Activated naive CD8-positive, alpha-beta T cell treated with anti-CD3 and anti-CD28 coated beads, Interleukin-2, amount 10 ng/mL, durations not matched to agents 7 days and 5 days (primary cell): ENCODE measurements around the gene EPHA8. TPM values are rescaled to one million over a fixed set of nuclear protein-coding genes. Genes with fewer than 3 reads are reported as not detected.

Experiments
- ATAC-seq: fragments of 150-1000 bp; cut with Tn5 transposase; one replicate; pipeline ENCODE4 v1.10.0; 2021; ENCODE audit warnings: low read depth, moderate library complexity
- POLR2A ChIA-PET: fragments of 350-600 bp; sonication (Branson Sonifier 250); formaldehyde crosslinking; loops from one replicate; lab custom pipeline; 2021; ENCODE audit warnings: antibody characterized with exemption; lab: Charles Lee
- DNase-seq: peaks from one replicate; pipeline ENCODE4 v3.0.0; 2021
- H3K27ac Mint-ChIP-seq: one replicate; pipeline ENCODE4 v1.8.0; 2022; ENCODE audit warnings: mild to moderate bottlenecking, mixed read lengths
- H3K27me3 Mint-ChIP-seq: one replicate; pipeline ENCODE4 v1.8.0; 2022; ENCODE audit warnings: mild to moderate bottlenecking, moderate library complexity, mixed read lengths
- H3K36me3 Mint-ChIP-seq: one replicate; pipeline ENCODE4 v1.8.0; 2021; ENCODE audit warnings: mild to moderate bottlenecking, mixed read lengths
- H3K4me1 Mint-ChIP-seq: one replicate; pipeline ENCODE4 v1.8.0; 2021; ENCODE audit warnings: mixed read lengths
- H3K4me3 Mint-ChIP-seq: one replicate; pipeline ENCODE4 v1.8.0; 2022; ENCODE audit warnings: mild to moderate bottlenecking, moderate library complexity, mixed read lengths
- H3K9me3 Mint-ChIP-seq: one replicate; pipeline ENCODE4 v1.8.0; 2021; ENCODE audit warnings: mixed read lengths
- total RNA-seq, 2 experiments: library from RNA; stranded (reverse); gene quantifications; one replicate each; pipeline ENCODE4 v1.2.3, GENCODE V29; 2021

Gene EPHA8
- total RNA-seq, 2 experiments from 2014 or later = not detected

DNA sequence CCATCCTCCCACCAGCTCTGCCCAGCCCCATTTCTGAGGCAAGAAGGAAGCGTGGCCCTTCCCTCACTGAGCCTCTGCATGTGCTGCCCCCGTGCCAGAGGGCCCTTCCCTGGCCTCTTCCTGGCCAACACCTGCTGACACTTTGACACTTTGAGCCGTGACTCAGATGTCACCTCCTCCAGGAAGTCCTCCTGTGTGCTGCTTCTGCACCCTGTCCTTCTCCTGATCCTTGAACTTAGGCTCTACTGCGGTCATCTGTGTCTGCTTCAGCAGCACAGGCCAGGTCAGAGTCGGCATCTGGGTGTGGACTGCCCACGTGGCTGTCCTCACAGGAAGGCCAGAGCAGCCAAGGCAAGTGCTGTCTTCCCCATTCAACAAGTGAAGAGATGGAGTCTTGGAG, 19.6 kb upstream of the EPHA8 start:
- Mint-ChIP-seq H3K9me3 (no peaks in the 10 kb centered on the region), H3K4me3 (no peak overlapping the region), H3K36me3 (no peaks in the 10 kb centered on the region), H3K27me3 (peaks cover 20% of the 10 kb centered on the region), H3K27ac (no peak overlapping the region), H3K4me1 (peaks cover 12% of the 10 kb centered on the region)
- POLR2A ChIA-PET = no interaction called here
- no peak for DNase-seq
- ATAC-seq = no peak

DNA sequence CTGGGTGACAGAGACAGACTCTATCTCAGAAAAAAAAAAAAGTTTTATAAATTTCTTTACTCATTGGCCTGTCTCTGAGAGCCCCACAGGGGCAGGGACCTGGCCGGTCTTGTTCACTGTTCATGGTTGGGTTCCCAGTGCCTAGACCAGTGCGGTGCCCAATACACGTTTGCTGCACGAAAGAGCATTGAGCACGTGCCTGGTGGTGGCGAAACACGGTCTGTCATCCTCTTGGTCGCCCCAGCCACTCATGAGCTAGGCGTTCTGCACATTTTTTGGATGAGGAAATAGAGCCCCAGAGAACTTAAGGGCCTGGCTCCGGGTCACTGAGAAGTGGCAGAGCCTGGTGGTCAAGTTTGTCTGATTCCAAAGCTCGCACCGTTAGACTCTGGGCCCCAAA, 18.7 kb upstream of the EPHA8 start:
- Mint-ChIP-seq H3K4me3 (no peak overlapping the region), H3K27me3 (peaks cover 20% of the 10 kb centered on the region), H3K36me3 (no peaks in the 10 kb centered on the region), H3K9me3 (no peaks in the 10 kb centered on the region), H3K27ac (no peak overlapping the region), H3K4me1 (peaks cover 5% of the 10 kb centered on the region)
- POLR2A ChIA-PET = no interaction called here
- ATAC-seq (no peak), DNase-seq (no peak)

DNA sequence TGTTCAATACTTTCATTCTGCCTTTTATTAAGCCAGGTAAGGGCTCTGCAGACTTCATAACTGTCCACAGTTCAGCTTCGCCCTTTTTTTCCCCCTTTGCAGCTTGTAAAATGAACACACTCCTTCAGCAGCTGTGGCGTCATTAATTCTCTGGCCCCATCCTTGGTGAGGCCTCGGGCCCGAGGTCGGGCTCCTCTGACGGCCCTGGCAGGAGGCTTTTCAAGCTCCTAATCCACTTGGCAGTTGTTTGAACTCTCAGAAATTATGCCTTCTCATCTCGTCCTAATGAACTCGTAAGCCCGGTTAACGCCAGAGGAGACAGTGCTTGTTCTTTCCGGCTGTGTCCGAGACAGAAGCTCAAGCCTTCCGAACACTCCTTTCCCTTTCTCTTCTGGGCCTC, 18.1 kb upstream of the EPHA8 start:
- ATAC-seq (no peak), DNase-seq (no peak)
- Mint-ChIP-seq H3K27me3 (peaks cover 20% of the 10 kb centered on the region), H3K36me3 (no peaks in the 10 kb centered on the region), H3K9me3 (no peaks in the 10 kb centered on the region), H3K4me3 (no peak overlapping the region), H3K27ac (no peak overlapping the region), H3K4me1 (no peaks in the 10 kb centered on the region)
- POLR2A ChIA-PET = no interaction called here

DNA sequence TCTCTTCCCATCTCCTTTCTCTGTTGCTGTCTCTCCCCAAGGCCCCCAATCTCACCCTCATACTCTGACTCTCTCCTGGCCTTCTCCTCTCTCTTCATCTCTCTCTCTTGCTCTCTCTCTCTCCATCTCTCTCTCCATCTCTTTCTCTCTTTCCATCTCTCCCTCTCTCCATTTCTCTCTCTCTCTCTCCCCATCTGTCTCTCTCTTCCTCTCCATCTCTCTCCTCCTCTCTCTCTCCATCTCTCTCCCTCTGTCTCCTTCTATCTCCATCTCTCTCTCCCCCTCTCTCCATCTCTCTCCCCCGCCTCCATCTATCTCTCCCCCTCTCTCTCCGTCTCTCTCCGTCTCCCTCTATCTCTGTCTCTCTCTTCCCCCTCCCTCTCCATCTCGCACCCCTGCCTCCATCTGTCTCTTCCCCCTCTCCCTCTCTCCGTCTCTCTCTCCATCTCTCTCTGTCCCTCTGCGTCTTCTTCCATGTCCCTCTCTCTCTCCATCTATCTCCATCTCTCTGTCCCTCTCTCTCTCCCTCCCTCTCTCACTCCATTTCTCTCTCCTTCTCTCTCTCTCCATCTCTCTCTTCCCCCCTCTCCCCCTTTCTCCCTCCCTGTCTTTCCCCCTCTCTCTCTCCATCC, 16.0 kb upstream of the EPHA8 start:
- POLR2A ChIA-PET = no interaction called here
- H3K4me3 Mint-ChIP-seq = no peak overlapping the region
- DNase-seq = no peak
- H3K4me1 Mint-ChIP-seq = no peaks in the 10 kb centered on the region
- no peak overlapping the region for H3K27ac Mint-ChIP-seq
- H3K9me3 Mint-ChIP-seq = no peaks in the 10 kb centered on the region
- ATAC-seq = no peak
- H3K27me3 Mint-ChIP-seq = peaks cover 22% of the 10 kb centered on the region
- H3K36me3 Mint-ChIP-seq = no peaks in the 10 kb centered on the region

DNA sequence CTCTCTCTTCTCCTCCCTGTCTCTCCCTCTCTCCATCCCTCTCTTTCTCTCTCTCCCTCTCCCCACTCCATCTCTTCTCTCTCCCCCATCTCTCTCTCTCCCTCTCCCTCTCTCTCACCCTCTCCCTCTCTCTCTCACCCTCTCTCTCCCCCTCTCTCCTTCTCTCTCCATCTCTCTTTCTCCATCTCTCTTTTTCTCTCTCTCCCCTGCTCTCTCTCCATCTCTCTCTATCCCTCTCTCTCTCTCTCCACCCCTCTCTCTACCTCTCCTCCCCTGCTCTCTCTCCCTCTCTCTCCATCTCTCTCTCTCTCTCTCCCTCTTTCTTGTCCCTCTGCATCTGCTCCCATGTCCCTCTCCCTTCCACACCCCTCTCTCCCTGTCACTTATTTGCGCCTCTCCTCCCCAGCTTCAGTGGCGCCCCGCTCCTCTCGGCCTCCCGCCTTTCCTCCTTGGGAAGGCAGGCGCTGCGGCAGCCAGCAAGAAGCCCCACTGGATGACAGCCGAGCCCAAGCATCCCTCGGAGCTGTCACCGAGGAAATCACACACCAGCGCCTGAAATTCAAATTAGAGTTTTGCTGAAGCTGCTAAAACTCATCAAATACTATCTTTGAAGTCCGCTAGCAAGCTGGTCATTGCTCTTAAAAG, 15.3 kb upstream of the EPHA8 start:
- H3K9me3 Mint-ChIP-seq = no peaks in the 10 kb centered on the region
- DNase-seq = no peak
- H3K27me3 Mint-ChIP-seq = peaks cover 22% of the 10 kb centered on the region
- POLR2A ChIA-PET = no interaction called here
- H3K4me3 Mint-ChIP-seq = no peak overlapping the region
- no peaks in the 10 kb centered on the region for H3K36me3 Mint-ChIP-seq
- no peak for ATAC-seq
- no peaks in the 10 kb centered on the region for H3K4me1 Mint-ChIP-seq
- no peak overlapping the region for H3K27ac Mint-ChIP-seq

DNA sequence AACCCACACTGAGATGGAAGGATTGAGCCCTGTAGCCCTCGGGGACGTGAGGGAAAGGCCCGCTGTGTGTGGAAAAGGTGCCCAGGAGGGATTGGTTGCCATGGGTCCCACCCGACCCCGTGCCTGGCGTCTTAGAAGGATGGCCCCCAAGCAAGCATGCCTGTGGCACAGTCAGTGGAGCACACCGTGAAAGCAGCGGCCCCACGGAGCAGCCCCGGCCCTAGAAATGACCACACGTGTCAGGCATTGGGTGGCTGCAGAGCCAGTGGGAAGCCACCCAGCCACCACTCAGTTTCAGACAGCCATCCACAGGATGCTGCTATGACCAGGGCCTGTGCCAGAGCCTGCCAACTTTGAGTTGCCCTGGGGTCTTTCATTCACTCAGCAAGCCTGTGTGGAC, 13.3 kb upstream of the EPHA8 start:
- Mint-ChIP-seq H3K27ac (no peak overlapping the region), H3K36me3 (no peaks in the 10 kb centered on the region), H3K4me3 (no peak overlapping the region), H3K27me3 (peaks cover 32% of the 10 kb centered on the region), H3K9me3 (no peaks in the 10 kb centered on the region), H3K4me1 (no peaks in the 10 kb centered on the region)
- ATAC-seq (no peak), DNase-seq (no peak)
- POLR2A ChIA-PET = no interaction called here

DNA sequence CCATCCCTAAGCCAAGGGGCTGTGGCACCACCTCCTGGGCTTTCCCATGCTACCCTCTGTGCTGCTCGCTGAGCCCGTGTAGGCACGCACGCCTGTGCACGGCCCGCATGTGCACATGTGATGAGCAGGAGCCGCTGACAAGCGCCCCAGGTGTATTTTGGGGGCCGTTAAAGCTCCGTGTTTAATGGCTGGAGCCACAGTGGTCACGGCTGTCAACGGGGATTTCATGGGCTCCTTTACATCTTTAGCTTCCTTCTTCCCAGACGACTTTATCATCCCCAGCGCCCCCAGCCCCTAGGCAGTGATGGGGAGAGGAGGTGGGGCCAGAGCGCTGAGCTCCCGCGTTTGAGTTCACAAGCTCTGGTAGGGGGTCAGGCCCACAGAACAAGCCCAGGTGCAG, 11.7 kb upstream of the EPHA8 start:
- POLR2A ChIA-PET = no interaction called here

DNA sequence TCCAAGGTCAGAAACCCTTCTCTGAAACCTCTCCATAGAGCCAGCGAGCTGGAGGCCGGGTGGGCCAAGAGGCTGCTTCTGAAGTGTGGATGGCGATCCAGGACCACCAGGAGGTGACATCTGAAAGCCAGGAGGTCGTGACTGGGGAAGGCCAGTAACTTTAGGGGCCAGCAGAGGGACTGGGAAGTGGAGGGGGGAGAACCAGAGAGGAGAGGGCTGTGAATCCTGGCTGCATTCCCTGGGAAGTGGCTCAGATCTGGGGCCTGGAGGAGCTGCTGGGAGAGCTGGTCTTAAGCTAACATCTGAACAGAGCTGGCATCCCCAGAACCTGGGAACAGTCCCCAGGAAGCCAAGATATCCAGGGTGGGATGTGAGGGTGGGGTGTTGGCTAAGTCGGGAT, 11.3 kb upstream of the EPHA8 start:
- H3K27me3 Mint-ChIP-seq = peaks cover 37% of the 10 kb centered on the region
- POLR2A ChIA-PET = no interaction called here
- no peak overlapping the region for H3K27ac Mint-ChIP-seq
- ATAC-seq (no peak), DNase-seq (no peak)
- no peaks in the 10 kb centered on the region for H3K9me3 Mint-ChIP-seq
- H3K4me1 Mint-ChIP-seq = no peaks in the 10 kb centered on the region
- H3K4me3 Mint-ChIP-seq = no peak overlapping the region
- no peaks in the 10 kb centered on the region for H3K36me3 Mint-ChIP-seq

More for the DNA sequence above, 11.7 kb upstream of the EPHA8 start:
- DNase-seq (no peak), ATAC-seq (no peak)
- Mint-ChIP-seq H3K4me1 (no peaks in the 10 kb centered on the region), H3K27me3 (peaks cover 37% of the 10 kb centered on the region), H3K27ac (no peak overlapping the region), H3K9me3 (no peaks in the 10 kb centered on the region), H3K36me3 (no peaks in the 10 kb centered on the region), H3K4me3 (no peak overlapping the region)

DNA sequence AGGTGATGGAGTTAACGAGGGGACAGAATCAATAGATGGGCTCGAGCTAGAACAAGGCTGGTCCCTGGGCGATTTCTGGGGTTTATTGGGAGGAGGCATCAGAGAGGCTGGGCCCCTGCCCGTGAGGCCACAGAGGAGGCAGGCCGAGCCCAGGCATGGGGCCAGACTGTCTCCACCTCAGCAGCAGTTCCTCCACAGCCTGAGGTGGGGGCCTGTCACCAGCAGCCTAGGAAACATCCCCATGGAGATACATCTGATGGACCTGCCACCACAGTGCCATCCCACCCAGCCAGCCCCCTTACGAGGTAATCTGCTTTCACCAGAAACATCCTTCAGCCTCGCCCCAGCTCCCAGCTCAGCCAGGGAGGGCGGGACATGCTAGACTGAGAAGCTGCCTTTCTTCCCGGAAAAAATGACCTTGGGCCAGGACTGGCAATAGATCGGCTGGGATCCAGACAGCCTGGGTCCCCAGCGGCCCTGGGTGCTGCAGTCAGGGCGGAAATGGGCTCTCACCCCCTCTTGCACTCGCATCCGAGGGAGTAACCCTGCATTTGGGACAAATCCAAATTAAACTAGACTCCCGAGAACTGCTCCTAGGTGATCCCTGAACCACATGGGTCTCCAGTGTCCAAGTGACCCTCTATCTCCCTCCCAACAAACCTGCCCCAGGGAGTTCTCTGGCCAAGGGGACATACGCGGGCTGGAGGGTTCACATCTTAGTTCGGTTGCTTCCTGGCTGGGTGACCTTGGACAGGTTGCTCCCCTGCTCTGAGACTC, 10.0 kb upstream of the EPHA8 start:
- H3K36me3 Mint-ChIP-seq = no peaks in the 10 kb centered on the region
- no peak overlapping the region for H3K27ac Mint-ChIP-seq
- H3K9me3 Mint-ChIP-seq = no peaks in the 10 kb centered on the region
- POLR2A ChIA-PET = no interaction called here
- no peaks in the 10 kb centered on the region for H3K4me1 Mint-ChIP-seq
- no peak overlapping the region for H3K4me3 Mint-ChIP-seq
- no peak for ATAC-seq
- peaks cover 29% of the 10 kb centered on the region for H3K27me3 Mint-ChIP-seq
- no peak for DNase-seq

DNA sequence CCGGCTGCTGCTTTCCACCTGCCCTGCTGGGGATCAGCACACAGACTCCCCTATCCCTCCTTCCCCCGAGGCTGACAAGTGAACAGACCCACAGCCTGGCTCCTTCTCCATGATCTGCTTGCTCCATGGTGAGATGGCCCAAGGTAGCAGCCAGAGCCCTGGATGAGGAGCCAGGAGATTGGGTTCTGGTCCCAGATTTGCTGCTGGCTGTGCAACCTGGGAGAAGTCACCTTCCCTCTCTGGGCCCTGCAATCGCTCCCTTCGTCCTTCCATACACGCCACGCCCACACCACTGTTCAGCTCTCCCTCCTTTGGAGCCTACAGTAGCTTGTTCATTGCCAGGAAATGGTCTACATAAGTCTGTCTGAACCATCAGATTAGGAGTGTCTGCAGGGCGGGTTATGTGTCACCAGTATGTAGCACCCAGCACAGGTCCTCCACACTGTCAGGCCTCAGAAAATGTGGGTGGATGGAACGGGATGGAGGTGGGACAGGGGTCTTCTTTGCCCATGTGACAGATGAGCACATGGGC, 9.2 kb upstream of the EPHA8 start:
- DNase-seq = no peak
- H3K9me3 Mint-ChIP-seq = no peaks in the 10 kb centered on the region
- no peak for ATAC-seq
- no peak overlapping the region for H3K27ac Mint-ChIP-seq
- no peaks in the 10 kb centered on the region for H3K36me3 Mint-ChIP-seq
- POLR2A ChIA-PET = no interaction called here
- no peak overlapping the region for H3K4me3 Mint-ChIP-seq
- H3K27me3 Mint-ChIP-seq = peaks cover 28% of the 10 kb centered on the region
- no peaks in the 10 kb centered on the region for H3K4me1 Mint-ChIP-seq

DNA sequence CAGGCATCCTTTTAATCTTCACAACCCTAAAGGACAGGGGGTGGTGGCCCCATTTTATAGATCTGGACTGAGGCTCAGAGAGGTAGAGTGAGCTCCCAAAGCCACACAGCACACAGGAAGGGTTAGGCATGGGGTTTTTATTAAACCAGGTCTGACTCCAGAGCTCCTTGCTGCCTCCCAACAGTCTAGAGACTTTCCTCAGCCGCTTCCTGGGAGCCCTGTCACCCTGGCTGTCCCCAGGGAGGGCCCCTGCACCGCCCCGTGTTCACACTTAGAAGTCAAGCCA, 8.0 kb upstream of the EPHA8 start:
- Mint-ChIP-seq H3K4me1 (no peaks in the 10 kb centered on the region), H3K27ac (no peak overlapping the region), H3K4me3 (no peak overlapping the region), H3K9me3 (no peaks in the 10 kb centered on the region), H3K27me3 (peaks cover 28% of the 10 kb centered on the region), H3K36me3 (no peaks in the 10 kb centered on the region)
- ATAC-seq (no peak), DNase-seq (no peak)
- POLR2A ChIA-PET = no interaction called here

DNA sequence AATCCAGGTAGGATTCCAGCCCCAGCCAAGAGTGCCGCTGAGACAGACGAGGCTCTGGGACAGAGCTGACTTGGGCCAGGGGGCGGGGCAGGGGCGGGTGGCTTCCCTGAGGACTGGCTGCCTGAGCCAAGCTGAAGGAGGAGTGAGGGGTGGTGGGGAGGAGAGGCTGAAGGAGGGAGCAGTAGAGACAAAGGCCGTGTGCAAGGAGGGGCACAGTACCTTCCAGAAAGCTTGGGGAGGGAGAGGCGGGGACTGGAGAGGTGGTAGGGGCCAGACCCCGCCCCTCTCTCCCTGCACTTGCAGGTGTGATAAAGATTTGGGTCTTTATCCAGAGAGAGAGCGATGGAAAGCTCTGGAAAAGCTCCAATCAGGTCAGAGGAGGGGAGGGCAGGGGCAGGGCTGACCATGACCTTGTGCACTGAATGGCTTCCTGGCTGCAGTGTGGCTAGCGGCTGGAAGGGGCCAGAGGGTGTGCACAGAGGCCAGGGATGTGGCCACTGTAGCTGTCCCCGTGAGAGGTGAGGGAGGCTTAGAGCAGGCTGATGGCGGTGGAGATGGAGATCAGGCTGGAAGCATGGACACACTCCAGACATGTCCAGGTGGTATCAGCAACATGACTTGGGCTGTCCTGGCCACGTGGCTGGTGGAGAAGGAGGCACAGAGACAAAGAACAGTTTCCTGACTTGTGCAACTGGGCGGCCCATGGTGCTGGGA, 6.7 kb upstream of the EPHA8 start:
- POLR2A ChIA-PET = interaction anchor here (0.6 kb wide), 1 partner anchor 79 kb away, joined by 3 read pairs; no protein-coding TSS in a partner anchor

DNA sequence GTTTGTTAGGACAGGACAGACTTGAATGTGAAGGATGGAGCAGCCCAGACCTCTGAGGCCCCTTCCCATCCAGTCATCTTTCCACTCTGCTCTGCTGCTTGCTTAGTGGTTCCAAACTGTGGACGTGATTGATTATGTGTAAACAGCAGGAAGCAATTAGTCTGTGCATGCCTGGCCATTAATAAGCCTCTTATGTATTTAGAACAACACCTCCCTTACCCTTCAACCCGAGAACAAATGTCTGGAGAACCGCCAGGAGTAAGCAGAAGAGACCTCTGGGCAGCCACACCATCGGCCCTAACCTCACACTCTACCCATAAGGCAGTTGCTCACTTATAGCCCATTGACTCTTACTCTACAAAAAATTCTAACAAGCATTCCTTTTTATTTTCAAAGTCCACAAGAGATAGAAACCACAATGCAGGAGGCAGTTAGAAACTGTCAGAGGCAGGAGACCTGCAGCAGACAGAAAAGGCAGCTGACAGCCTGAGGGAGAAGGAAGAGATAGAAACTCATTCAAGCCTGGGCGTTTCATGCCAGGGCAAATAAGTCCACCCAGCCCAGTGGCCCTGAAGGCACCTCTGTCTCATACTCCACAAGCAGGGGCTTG, 5.8 kb upstream of the EPHA8 start:
- Mint-ChIP-seq H3K27ac (no peak overlapping the region), H3K4me1 (no peaks in the 10 kb centered on the region), H3K9me3 (no peaks in the 10 kb centered on the region), H3K27me3 (peaks cover 41% of the 10 kb centered on the region), H3K36me3 (no peaks in the 10 kb centered on the region), H3K4me3 (no peak overlapping the region)
- no peak for DNase-seq
- POLR2A ChIA-PET = no interaction called here
- no peak for ATAC-seq

More for the DNA sequence above, 6.7 kb upstream of the EPHA8 start:
- ATAC-seq = no peak
- peaks cover 34% of the 10 kb centered on the region for H3K27me3 Mint-ChIP-seq
- no peaks in the 10 kb centered on the region for H3K4me1 Mint-ChIP-seq
- no peaks in the 10 kb centered on the region for H3K36me3 Mint-ChIP-seq
- no peak overlapping the region for H3K27ac Mint-ChIP-seq
- no peak for DNase-seq
- H3K9me3 Mint-ChIP-seq = no peaks in the 10 kb centered on the region
- H3K4me3 Mint-ChIP-seq = no peak overlapping the region
